ENCODE results near the gene HSPG2. TPM values are rescaled to one million over a fixed set of nuclear protein-coding genes. Genes with fewer than 3 reads are reported as not detected.

Gene HSPG2
- total RNA-seq, 2 donors from 2014 or later: 0.20 TPM; not detected in 1

- no peak overlapping the region for H3K4me3 Mint-ChIP-seq
Observed at GRCh38 chr1:21899267-21899810, 37.8 kb downstream of the HSPG2 start.

GRCh38 chr1:21898326-21899200 lies 38.5 kb downstream of the HSPG2 start:
- H3K4me1 Mint-ChIP-seq (ENCODE audit: low read depth in 2 of 2): no peaks in the 10 kb centered on the region
- peaks cover 0 to 2% of the 10 kb centered on the region in 2 donors for H3K27me3 Mint-ChIP-seq
- H3K27ac Mint-ChIP-seq: no peak overlapping the region
- no peaks in the 10 kb centered on the region for H3K9me3 Mint-ChIP-seq
- no peak overlapping the region for H3K4me3 Mint-ChIP-seq
- DNase-seq (ENCODE audit: low spot score) (no peak), ATAC-seq (no peak)
- H3K36me3 Mint-ChIP-seq: no peaks in the 10 kb centered on the region

More at GRCh38 chr1:21899267-21899810, 37.8 kb downstream of the HSPG2 start:
- DNase-seq (ENCODE audit: low spot score) (no peak), ATAC-seq (no peak)
- Mint-ChIP-seq H3K27me3 (peaks cover 0 to 2% of the 10 kb centered on the region in 2 donors), H3K4me1 (ENCODE audit: low read depth in 2 of 2) (no peaks in the 10 kb centered on the region), H3K27ac (no peak overlapping the region), H3K36me3 (no peaks in the 10 kb centered on the region), H3K9me3 (no peaks in the 10 kb centered on the region)

- ATAC-seq (no peak), DNase-seq (ENCODE audit: low spot score) (no peak)
- Mint-ChIP-seq H3K36me3 (no peaks in the 10 kb centered on the region), H3K27me3 (peaks cover 0 to 2% of the 10 kb centered on the region in 2 donors), H3K9me3 (no peaks in the 10 kb centered on the region), H3K4me1 (ENCODE audit: low read depth in 2 of 2) (no peaks in the 10 kb centered on the region), H3K27ac (no peak overlapping the region), H3K4me3 (no peak overlapping the region)
Observed at GRCh38 chr1:21897844-21898243, 39.3 kb downstream of the HSPG2 start.

- ATAC-seq (no peak), DNase-seq (ENCODE audit: low spot score) (no peak)
- H3K4me3 Mint-ChIP-seq: no peak overlapping the region
- H3K4me1 Mint-ChIP-seq (ENCODE audit: low read depth in 2 of 2): no peaks in the 10 kb centered on the region
- H3K27ac Mint-ChIP-seq: no peak overlapping the region
- peaks cover 0 to 2% of the 10 kb centered on the region in 2 donors for H3K27me3 Mint-ChIP-seq
- no peaks in the 10 kb centered on the region for H3K9me3 Mint-ChIP-seq
- H3K36me3 Mint-ChIP-seq: no peaks in the 10 kb centered on the region
Observed at GRCh38 chr1:21896652-21897532, 40.2 kb downstream of the HSPG2 start.

GRCh38 chr1:21896026-21896425 lies 41.1 kb downstream of the HSPG2 start:
- Mint-ChIP-seq H3K4me3 (no peak overlapping the region), H3K36me3 (no peaks in the 10 kb centered on the region), H3K9me3 (no peaks in the 10 kb centered on the region), H3K4me1 (ENCODE audit: low read depth in 2 of 2) (no peaks in the 10 kb centered on the region), H3K27ac (no peak overlapping the region), H3K27me3 (peaks cover 0 to 2% of the 10 kb centered on the region in 2 donors)
- no peak for ATAC-seq
- DNase-seq (ENCODE audit: low spot score): no peak

- no peak for DNase-seq (ENCODE audit: low spot score)
- Mint-ChIP-seq H3K27ac (no peak overlapping the region), H3K4me1 (ENCODE audit: low read depth in 2 of 2) (no peaks in the 10 kb centered on the region), H3K27me3 (no peaks in the 10 kb centered on the region), H3K36me3 (no peaks in the 10 kb centered on the region), H3K4me3 (no peak overlapping the region), H3K9me3 (no peaks in the 10 kb centered on the region)
- no peak for ATAC-seq
Observed at GRCh38 chr1:21894034-21894881, 42.9 kb downstream of the HSPG2 start.

GRCh38 chr1:21893046-21893805 lies 43.9 kb downstream of the HSPG2 start:
- no peaks in the 10 kb centered on the region for H3K9me3 Mint-ChIP-seq
- no peaks in the 10 kb centered on the region for H3K27me3 Mint-ChIP-seq
- no peaks in the 10 kb centered on the region for H3K36me3 Mint-ChIP-seq
- ATAC-seq: no peak
- no peak overlapping the region for H3K4me3 Mint-ChIP-seq
- no peaks in the 10 kb centered on the region for H3K4me1 Mint-ChIP-seq (ENCODE audit: low read depth in 2 of 2)
- no peak overlapping the region for H3K27ac Mint-ChIP-seq
- no peak for DNase-seq (ENCODE audit: low spot score)

GRCh38 chr1:21891621-21892479 lies 45.3 kb downstream of the HSPG2 start:
- no peaks in the 10 kb centered on the region for H3K9me3 Mint-ChIP-seq
- no peaks in the 10 kb centered on the region for H3K4me1 Mint-ChIP-seq (ENCODE audit: low read depth in 2 of 2)
- H3K4me3 Mint-ChIP-seq: no peak overlapping the region
- no peaks in the 10 kb centered on the region for H3K36me3 Mint-ChIP-seq
- H3K27me3 Mint-ChIP-seq: no peaks in the 10 kb centered on the region
- ATAC-seq: no peak
- no peak for DNase-seq (ENCODE audit: low spot score)
- H3K27ac Mint-ChIP-seq: no peak overlapping the region

- ATAC-seq (no peak), DNase-seq (ENCODE audit: low spot score) (no peak)
- Mint-ChIP-seq H3K9me3 (no peaks in the 10 kb centered on the region), H3K4me1 (ENCODE audit: low read depth in 2 of 2) (no peaks in the 10 kb centered on the region), H3K4me3 (no peak overlapping the region), H3K36me3 (no peaks in the 10 kb centered on the region), H3K27me3 (no peaks in the 10 kb centered on the region), H3K27ac (no peak overlapping the region)
Observed at GRCh38 chr1:21891081-21891480, 46.0 kb downstream of the HSPG2 start.

- no peaks in the 10 kb centered on the region for H3K9me3 Mint-ChIP-seq
- no peaks in the 10 kb centered on the region for H3K36me3 Mint-ChIP-seq
- H3K4me3 Mint-ChIP-seq: no peak overlapping the region
- no peak overlapping the region for H3K27ac Mint-ChIP-seq
- ATAC-seq (no peak), DNase-seq (ENCODE audit: low spot score) (no peak)
- H3K4me1 Mint-ChIP-seq (ENCODE audit: low read depth in 2 of 2): no peaks in the 10 kb centered on the region
- H3K27me3 Mint-ChIP-seq: no peaks in the 10 kb centered on the region
Observed at GRCh38 chr1:21888500-21888899, 48.6 kb downstream of the HSPG2 start.

GRCh38 chr1:21887796-21888195 lies 49.3 kb downstream of the HSPG2 start:
- Mint-ChIP-seq H3K4me1 (ENCODE audit: low read depth in 2 of 2) (no peaks in the 10 kb centered on the region), H3K4me3 (no peak overlapping the region), H3K36me3 (no peaks in the 10 kb centered on the region), H3K27me3 (no peaks in the 10 kb centered on the region), H3K9me3 (no peaks in the 10 kb centered on the region), H3K27ac (no peak overlapping the region)
- no peak for DNase-seq (ENCODE audit: low spot score)
- no peak for ATAC-seq

GRCh38 chr1:21887216-21887736 lies 49.8 kb downstream of the HSPG2 start:
- Mint-ChIP-seq H3K4me3 (no peak overlapping the region), H3K27me3 (no peaks in the 10 kb centered on the region), H3K27ac (no peak overlapping the region), H3K4me1 (ENCODE audit: low read depth in 2 of 2) (no peaks in the 10 kb centered on the region), H3K36me3 (no peaks in the 10 kb centered on the region), H3K9me3 (no peaks in the 10 kb centered on the region)
- no peak for DNase-seq (ENCODE audit: low spot score)
- no peak for ATAC-seq
